Stomach (tissue), 9 donors: ENCODE results near the gene PRSS57. TPM values are rescaled to one million over a fixed set of nuclear protein-coding genes. Genes with fewer than 3 reads are reported as not detected.

Source experiments
- DNase-seq, 2 donors: peaks; one replicate each; pipeline versions ENCODE4 v3.0.0 to v3.0.0-alpha.2; 2013 to 2019
- H3K27ac ChIP-seq, 5 donors: fragments of 200-600 bp in 4 of 5; sonication (generic) in 4 of 5; one replicate each; pipeline ENCODE4 v1.5.1; 2013 to 2019; ENCODE audit warnings: mild to moderate bottlenecking in 1 of 5, moderate library complexity in 1 of 5
- H3K27me3 ChIP-seq, 3 donors: fragments of 200-600 bp; sonication (generic); one replicate each; pipeline ENCODE4 v1.5.1; 2017 to 2019; ENCODE audit warnings: mixed run types in 1 of 3
- H3K36me3 ChIP-seq, 4 donors: fragments of 200-600 bp; sonication (generic); 1 replicate in 3 of 4; 2 replicates in 1 of 4; pipeline ENCODE4 v1.5.1; 2016 to 2019
- H3K4me1 ChIP-seq, 4 donors: fragments of 200-600 bp; sonication (generic); one replicate each; pipeline ENCODE4 v1.5.1; 2016 to 2019
- H3K4me3 ChIP-seq, 4 donors: fragments of 200-600 bp; sonication (generic) in 3 of 4; one replicate each; pipeline ENCODE4 v1.5.1; 2016 to 2019; ENCODE audit warnings: mild to moderate bottlenecking in 1 of 4
- H3K9me3 ChIP-seq, 4 donors: fragments of 200-600 bp; sonication (generic); one replicate each; pipeline ENCODE4 v1.5.1; 2016 to 2019
- EP300 ChIP-seq: sonication (generic); formaldehyde crosslinking; IDR thresholded peaks from one replicate; pipeline ENCODE4 v1.6.1; 2017; ENCODE audit warnings: antibody characterized with exemption
- POLR2A ChIP-seq, 4 donors: fragments of 450-650 bp; IDR thresholded peaks; one replicate each; pipeline ENCODE4 v1.6.1; 2016; ENCODE audit warnings: antibody characterized with exemption in 4 of 4, control low read depth in 2 of 4, mild to moderate bottlenecking in 1 of 4, moderate library complexity in 1 of 4
- POLR2AphosphoS5 ChIP-seq, 3 donors: sonication (generic); formaldehyde crosslinking; IDR thresholded peaks; one replicate each; pipeline ENCODE4 v1.6.1; 2016; ENCODE audit warnings: antibody characterized with exemption in 3 of 3
- WGBS, 5 donors: extraction: QIAGEN DNeasy Blood & Tissue Kit in 3 of 5; methylation state at CpG; one replicate each; pipeline versions ENCODE4 v1.1.5 to v1.1.7; 2013 to 2018; 5-methylcytosine and 5-hydroxymethylcytosine counted together
- intact Hi-C: fragments of 100-400 bp; cut with DNase I; formaldehyde crosslinking; loops from one replicate; pipeline ENCODE4 v1.15.1; 2023; ENCODE audit warnings: low total_unique reads
- polyA plus RNA-seq, 3 donors: library from polyadenylated mRNA; stranded (reverse); fragments of 200-250 nt; gene quantifications; one replicate each; pipeline ENCODE4 v1.2.3, GENCODE V29; 2013
- total RNA-seq, 5 donors: library from RNA; depleted of rRNA; stranded (reverse); fragments of >200 nt; gene quantifications; one replicate each; pipeline versions ENCODE4 v1.1.0 to v1.2.3, GENCODE V29; 2014 to 2016
- TF ChIP-seq, protein P1 (sequence below), 7 experiments: fragments of 450-650 bp in 4 of 7; fragments of 200-600 bp in 3 of 7; sonication (generic) in 3 of 7; IDR thresholded peaks; one replicate each; pipeline ENCODE4 v1.5.1; 2016 to 2019; ENCODE audit warnings: antibody characterized with exemption in 7 of 7, control low read depth in 2 of 7, mild to moderate bottlenecking in 1 of 7
- donor health status: healthy with polysubstance abuse.
- donor health status: Bipolar disorder and iron deficiency.
- donor health status: healthy.

PRSS57 gene
- total and polyA plus RNA-seq, 8 donors, result not detected

DNA sequence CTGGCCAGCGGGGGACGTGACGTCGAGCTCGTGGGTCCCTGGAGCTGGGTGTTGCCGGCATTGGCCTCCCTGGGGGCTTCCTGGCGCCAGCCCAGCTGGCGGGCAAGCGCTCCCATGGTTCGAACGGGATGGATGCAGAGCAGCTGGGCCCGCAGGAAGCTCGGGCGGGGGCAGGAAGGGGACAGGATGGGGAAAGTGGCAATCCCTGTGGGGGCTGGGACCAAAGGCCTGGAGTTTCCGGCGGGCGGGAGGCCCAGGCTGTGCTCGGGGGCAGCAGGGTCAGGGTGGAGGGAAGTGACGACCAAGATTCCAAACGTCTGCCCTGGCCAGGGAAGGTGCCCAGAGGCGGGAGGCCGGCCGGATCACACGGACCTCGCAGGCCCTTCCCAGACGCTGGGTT is 32.8 kb upstream of the PRSS57 start:
- Histone ChIP-seq H3K27me3 (no peaks in the 10 kb centered on the region), H3K4me3 (no peak overlapping the region), H3K9me3 (no peaks in the 10 kb centered on the region), H3K4me1 (peaks cover 0 to under 1% (median 0%) of the 10 kb centered on the region in 4 donors), H3K27ac (peak overlapping the region; percentile 0 to 73 (median 65)), H3K36me3 (peaks cover 0 to 26% (median 7%) of the 10 kb centered on the region in 4 donors)
- WGBS, 5 donors, result 59 to 80% (median 73%) methylated on average over 26 of the region's 26 CpGs
- peak in 1 of 2 donors; percentile 79 for DNase-seq
- TF ChIP-seq POLR2A (IDR thresholded peaks at IDR 0.05) (no peak), POLR2AphosphoS5 (IDR thresholded peaks at IDR 0.05) (peak in 1 of 3 donors; percentile 18)
- intact Hi-C loops, result no loop called here

DNA sequence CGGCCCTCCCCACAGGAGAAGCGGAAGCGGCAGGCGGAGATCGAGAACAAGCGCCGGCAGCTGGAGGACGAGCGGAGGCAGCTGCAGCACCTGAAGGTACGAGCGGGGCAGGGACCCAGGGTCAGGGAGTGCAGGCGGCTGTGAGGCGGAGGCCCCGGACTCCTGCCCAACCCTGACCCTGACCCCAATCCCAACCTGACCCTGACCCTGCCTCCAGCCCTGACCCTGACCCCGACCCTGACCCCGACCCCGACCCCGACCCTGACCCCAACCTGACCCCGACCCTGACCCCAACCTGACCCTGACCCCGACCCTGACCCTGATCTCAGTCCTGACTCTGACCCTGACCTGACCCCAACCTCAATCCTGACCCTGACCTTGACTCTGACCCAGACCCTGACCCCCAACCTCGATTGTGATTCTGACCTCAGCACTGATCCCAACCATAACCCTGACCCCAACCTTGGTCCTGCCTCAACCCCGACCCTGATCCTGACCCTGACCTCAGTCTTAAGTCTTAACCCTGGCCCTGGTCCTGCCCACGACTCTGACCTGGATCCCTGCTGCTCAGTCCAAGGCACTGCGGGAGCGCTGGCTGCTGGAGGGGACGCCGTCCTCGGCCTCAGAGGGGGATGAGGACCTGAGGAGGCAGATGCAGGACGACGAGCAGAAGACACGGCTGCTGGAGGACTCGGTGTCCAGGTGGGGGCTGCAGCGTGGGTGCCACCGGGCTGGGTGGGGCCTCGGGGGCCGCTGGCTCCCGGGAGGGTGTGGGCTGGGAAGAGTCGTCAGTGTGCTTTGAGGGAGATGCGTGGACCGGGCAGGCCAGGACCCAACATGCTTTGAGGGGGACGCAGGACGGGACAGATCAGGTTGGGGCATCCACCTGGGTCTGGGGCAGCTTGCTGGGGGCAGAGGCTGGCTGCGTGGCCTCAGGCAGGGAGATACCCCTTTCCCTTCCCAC is 32.0 kb upstream of the PRSS57 start:
- H3K36me3 ChIP-seq, result peaks cover 0 to 25% (median 7%) of the 10 kb centered on the region in 4 donors
- DNase-seq, result no peak
- H3K27me3 ChIP-seq, result peaks cover 0 to 7% (median 0%) of the 10 kb centered on the region in 3 donors
- WGBS, 5 donors, result 73 to 87% (median 80%) methylated on average over 37 to 43 of the region's 43 CpGs
- peak overlapping the region; percentile 0 to 69 (median 65) for H3K27ac ChIP-seq
- peaks cover 0 to 5% (median 3%) of the 10 kb centered on the region in 4 donors for H3K4me1 ChIP-seq
- no peaks in the 10 kb centered on the region for H3K9me3 ChIP-seq
- H3K4me3 ChIP-seq, result no peak overlapping the region
- intact Hi-C loops, result no loop called here
- TF ChIP-seq, protein P1, sequence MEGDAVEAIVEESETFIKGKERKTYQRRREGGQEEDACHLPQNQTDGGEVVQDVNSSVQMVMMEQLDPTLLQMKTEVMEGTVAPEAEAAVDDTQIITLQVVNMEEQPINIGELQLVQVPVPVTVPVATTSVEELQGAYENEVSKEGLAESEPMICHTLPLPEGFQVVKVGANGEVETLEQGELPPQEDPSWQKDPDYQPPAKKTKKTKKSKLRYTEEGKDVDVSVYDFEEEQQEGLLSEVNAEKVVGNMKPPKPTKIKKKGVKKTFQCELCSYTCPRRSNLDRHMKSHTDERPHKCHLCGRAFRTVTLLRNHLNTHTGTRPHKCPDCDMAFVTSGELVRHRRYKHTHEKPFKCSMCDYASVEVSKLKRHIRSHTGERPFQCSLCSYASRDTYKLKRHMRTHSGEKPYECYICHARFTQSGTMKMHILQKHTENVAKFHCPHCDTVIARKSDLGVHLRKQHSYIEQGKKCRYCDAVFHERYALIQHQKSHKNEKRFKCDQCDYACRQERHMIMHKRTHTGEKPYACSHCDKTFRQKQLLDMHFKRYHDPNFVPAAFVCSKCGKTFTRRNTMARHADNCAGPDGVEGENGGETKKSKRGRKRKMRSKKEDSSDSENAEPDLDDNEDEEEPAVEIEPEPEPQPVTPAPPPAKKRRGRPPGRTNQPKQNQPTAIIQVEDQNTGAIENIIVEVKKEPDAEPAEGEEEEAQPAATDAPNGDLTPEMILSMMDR (IDR thresholded peaks at IDR 0.05), result no peak
- TF ChIP-seq POLR2AphosphoS5 (IDR thresholded peaks at IDR 0.05) (no peak), POLR2A (IDR thresholded peaks at IDR 0.05) (no peak), EP300 (no peak)

DNA sequence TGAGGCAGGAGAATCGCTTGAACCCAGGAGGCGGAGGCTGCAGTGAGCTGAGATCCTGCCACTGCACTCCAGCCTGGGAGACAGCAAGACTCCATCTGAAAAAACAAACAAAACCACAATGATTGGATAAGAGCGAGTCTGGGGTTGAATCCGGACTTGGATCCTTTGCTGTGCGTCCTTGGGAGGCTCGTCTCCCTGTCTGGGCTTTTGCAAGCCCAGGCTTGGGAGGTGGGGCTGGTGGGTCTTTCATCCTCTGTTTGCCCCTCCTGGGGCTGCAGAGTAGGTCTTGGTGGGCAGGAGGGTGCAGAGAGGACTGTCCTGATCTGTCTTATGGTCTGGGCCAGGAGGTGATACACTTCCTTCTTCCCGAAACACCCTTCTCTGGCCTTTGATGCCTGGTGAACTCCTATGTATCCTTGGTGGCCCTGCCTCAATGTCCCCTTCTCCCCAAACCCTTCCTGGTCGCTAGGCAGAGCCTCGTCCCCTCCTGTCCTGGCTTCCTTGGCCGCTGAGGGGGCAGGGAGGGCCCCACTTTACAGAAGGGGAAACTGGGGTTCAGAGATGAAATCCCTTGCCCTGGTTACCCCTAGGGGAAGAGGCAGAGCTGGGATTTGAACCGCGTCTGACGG is 30.3 kb upstream of the PRSS57 start:
- H3K36me3 ChIP-seq, result peaks cover 0 to 11% (median 5%) of the 10 kb centered on the region in 4 donors

DNA sequence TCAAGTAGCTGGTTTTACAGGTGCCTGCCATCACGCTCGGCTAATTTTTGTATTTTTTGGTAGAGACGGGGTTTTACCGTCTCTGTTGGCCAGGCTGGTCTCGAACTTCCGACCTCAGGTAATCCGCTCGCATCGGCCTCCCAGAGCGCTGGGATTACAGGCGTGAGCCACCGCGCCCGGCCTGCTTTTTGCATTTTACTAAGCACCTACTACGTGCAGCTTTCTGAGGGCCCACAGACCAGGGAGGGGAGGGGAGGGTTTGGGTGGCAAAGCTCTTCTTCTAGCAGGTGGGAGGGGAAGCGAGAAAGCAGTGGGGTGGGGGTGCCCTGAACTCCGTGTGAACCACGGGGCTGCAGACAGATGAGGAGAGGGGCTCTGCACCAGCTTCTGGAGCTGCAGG is 28.5 kb upstream of the PRSS57 start:
- Histone ChIP-seq H3K27me3 (peaks cover 0 to 39% (median 22%) of the 10 kb centered on the region in 3 donors), H3K36me3 (peaks cover 0 to 11% (median 5%) of the 10 kb centered on the region in 4 donors), H3K4me1 (peaks cover 10 to 27% (median 23%) of the 10 kb centered on the region in 4 donors), H3K9me3 (no peaks in the 10 kb centered on the region), H3K27ac (no peak overlapping the region), H3K4me3 (no peak overlapping the region)
- WGBS, 5 donors, result 87 to 93% (median 88%) methylated on average over 18 of the region's 18 CpGs
- no peak for DNase-seq
- TF ChIP-seq POLR2A (IDR thresholded peaks at IDR 0.05) (no peak), EP300 (no peak), POLR2AphosphoS5 (IDR thresholded peaks at IDR 0.05) (no peak)
- TF ChIP-seq, protein P1 (IDR thresholded peaks at IDR 0.05), result no peak
- intact Hi-C loops, result no loop called here

More for the DNA sequence above, 30.3 kb upstream of the PRSS57 start:
- WGBS, 5 donors, result 82 to 93% (median 86%) methylated on average over 10 to 13 of the region's 13 CpGs
- no peak overlapping the region for H3K27ac ChIP-seq
- DNase-seq, result no peak
- H3K9me3 ChIP-seq, result no peaks in the 10 kb centered on the region
- H3K27me3 ChIP-seq, result peaks cover 0 to 20% (median 3%) of the 10 kb centered on the region in 3 donors
- peaks cover 0 to 9% (median 7%) of the 10 kb centered on the region in 4 donors for H3K4me1 ChIP-seq
- no peak overlapping the region for H3K4me3 ChIP-seq
- no peak for TF ChIP-seq EP300
- TF ChIP-seq, protein P1 (IDR thresholded peaks at IDR 0.05), result no peak
- TF ChIP-seq POLR2A (IDR thresholded peaks at IDR 0.05), result no peak
- no peak for TF ChIP-seq POLR2AphosphoS5 (IDR thresholded peaks at IDR 0.05)
- intact Hi-C loops, result no loop called here
